GM21367 (cell line): ENCODE measurements around the gene TRIM54.
A peak's percentile ranks its signal among the peaks of the same experiment; 100 is the strongest.

Source experiments
- ATAC-seq: cut with Tn5 transposase; IDR thresholded peaks from one replicate; pipeline ENCODE4 v1.9.1; 2021; ENCODE audit not compliant: unreplicated experiment

The TRIM54 gene

GRCh38 chr2:27353762-27354596 is 71.8 kb downstream of the TRIM54 start:
- no peak for ATAC-seq

- no peak for ATAC-seq
Measured at GRCh38 chr2:27354597-27354927, 72.3 kb downstream of the TRIM54 start.

DNA sequence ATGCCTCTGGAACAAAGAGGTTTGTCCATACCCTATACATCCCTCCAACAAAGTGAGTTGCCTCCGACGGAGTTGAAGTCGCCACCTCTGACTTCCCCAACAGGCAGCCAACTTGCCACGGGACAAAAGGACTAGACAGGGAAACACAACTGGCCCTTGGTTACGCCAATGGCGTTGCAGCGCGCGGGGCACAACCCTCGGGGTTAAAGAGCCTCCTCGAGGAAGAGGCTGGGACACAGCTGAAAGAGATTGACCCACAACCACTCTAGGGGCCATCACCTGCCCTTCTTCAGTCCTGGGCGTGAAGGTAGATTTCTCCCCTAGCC is 73.8 kb downstream of the TRIM54 start:
- peak; percentile 29 for ATAC-seq

DNA sequence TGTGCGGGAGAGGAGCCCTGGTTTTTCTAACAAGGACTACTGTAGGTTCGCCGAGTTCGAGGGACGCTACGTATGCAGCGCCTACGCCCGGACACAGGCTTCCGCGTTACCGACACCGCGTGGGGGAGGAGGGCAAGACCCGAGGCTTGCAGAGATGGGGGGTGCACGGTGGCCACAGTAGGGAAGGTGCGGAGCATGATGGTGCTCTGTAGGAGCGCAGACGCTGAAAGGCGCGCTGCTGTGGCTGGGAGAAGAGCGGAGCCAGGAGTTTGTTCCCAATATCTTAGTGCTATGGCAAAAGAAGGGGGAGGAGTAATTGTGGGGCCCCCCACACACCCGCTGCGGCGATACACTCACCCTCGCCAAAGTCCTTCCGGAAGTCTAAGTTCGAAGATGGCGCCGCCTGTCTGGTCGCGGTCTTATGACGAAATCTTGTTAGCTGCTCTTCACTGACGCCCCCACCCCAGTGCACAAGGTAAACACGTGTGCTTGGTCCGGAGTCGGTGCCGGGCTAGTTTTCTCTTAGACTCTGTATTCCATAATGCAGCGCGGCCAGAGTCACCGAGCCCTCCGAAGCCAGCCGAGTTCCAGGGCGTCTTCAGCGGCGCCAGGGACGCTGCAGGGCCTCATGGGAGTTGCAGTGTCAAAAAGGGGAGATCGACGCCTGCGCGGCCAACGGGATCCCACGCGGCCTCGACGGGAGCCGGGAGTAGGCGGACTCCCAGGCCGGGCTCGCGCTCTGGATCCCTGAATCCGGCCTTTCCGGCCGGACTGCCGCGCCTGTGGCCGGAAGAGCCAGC is 74.4 kb downstream of the TRIM54 start, which contains the start of gene GTF3C2:
TSS of gene GTF3C2 (minus strand) at position 383 of the 800 bp plus-strand sequence. CDS start 13,210 bp downstream, outside the sequence.
- peak; percentile 69 for ATAC-seq
